HG03159 (cell line): Measurements from ENCODE around the gene HIF1A.
"Not testable (repeated sequence)": the region's sequence is repeated elsewhere in the genome, so short reads cannot be mapped to it uniquely, and the experiment has no call there.

Source experiments
- ATAC-seq: cut with Tn5 transposase; IDR thresholded peaks from one replicate; pipeline ENCODE4 v1.9.1; 2021; ENCODE audit warnings: mild to moderate bottlenecking, moderate library complexity; ENCODE audit not compliant: unreplicated experiment

The HIF1A gene

DNA sequence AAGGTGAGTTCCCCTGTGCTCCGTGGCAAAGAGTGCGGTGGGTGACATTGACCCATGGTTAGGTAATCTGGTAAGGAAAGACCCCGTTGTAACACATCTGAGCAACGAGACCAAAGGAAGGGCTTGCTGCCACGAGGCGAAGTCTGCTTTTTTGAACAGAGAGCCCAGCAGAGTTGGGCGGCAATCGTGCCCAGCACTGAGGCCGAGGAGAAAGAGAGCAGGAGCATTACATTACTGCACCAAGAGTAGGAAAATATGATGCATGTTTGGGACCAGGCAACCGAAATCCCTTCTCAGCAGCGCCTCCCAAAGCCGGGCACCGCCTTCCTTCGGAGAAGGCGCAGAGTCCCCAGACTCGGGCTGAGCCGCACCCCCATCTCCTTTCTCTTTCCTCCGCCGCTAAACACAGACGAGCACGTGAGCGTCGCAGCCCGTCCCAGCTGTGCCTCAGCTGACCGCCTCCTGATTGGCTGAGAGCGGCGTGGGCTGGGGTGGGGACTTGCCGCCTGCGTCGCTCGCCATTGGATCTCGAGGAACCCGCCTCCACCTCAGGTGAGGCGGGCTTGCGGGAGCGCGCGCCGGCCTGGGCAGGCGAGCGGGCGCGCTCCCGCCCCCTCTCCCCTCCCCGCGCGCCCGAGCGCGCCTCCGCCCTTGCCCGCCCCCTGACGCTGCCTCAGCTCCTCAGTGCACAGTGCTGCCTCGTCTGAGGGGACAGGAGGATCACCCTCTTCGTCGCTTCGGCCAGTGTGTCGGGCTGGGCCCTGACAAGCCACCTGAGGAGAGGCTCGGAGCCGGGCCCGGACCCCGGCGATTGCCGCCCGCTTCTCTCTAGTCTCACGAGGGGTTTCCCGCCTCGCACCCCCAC lies at the start of gene HIF1A:
Gene HIF1A, plus strand, starts transcription at position 684 of the 865 bp plus-strand sequence. CDS start 292 bp downstream, outside the sequence.
- peak; percentile 95 for ATAC-seq

DNA sequence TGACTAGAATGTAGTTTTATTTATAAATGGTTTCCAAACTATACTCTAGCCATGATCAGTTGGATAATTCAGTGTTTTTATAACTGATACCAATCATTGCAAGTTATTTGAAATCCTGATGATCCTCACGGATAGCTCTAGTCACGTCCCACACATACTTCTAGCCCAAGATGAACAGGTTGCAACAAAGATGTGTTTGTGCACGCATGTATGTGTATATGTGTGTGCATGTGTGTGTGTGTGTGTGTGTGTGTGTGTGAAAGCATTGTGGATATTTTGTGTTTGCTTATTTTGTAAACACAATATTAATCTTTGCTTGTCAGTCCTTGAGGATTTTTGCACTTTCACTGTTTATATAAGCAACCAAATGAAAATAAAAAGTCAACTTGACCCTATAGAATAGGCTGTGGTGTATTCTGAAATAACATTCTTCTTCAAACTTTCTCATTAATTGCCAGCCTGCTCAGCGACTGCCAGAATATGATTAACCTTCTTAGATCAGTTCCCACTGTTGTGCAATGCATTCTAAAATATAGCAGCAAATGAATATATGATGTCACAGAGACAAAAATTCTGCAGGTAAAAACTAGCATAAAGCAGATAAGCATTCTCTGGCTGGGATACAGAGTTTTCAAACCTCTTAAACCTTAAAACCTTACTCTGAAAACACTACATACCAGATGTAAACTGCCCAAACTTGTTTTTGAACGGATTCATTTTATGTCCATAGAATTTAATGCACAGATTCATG lies 48.8 kb upstream of the HIF1A start:
- ATAC-seq, result no peak

DNA sequence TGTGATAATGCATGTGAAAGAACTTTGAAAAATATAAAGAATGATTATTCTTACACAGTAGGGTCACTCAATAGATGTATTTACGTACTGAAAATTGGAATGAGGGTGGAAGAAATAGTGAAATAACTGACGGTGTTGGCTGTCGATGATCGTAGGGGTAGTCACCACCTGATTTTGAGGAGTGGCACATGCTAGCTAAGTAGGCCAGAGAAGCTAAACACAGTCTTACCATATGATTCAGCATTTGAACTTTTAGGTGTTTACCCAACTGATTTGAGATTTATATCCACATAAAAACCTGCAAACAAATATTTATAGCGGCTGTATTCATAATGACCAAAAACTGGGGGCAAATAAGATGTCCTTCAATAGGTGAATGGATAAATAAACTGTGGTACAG lies 47.6 kb upstream of the HIF1A start:
- no peak for ATAC-seq

DNA sequence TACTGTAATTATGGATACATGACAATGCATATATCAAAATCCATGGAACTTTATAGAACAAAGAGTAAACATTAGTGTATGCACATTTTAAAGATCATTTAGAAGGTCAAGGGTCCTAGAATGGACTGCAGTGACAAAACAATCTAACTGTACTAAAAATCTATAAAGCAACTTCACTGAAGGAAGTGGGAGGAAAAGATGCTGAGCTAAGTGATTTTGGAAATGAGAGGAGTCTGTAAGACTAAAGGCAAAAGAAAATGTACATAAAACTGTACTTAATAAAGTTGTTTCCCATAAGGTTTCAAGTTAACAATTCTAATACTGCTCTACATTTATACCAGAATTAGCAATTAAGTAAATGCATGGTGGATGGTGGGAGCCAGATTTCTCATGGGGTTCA lies 46.9 kb upstream of the HIF1A start:
- ATAC-seq, result no peak

DNA sequence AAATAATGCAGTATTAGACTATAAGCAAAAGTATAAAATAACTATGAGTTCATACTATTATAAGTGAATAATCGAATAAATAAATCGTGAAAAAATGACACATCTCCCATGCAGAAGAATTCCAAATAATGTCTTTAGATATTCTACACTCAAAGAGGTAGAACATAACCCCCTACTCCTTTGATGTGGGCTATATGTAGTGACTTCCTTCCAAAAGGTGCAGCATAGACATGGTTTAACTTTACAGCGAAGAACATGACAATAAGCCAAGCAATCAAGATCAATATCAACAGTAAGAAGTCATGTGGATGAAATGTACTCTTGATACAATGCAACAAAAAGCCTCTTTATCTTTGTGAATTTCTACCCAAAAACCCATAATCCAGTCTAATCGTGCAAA lies 46.0 kb upstream of the HIF1A start:
- no peak for ATAC-seq

DNA sequence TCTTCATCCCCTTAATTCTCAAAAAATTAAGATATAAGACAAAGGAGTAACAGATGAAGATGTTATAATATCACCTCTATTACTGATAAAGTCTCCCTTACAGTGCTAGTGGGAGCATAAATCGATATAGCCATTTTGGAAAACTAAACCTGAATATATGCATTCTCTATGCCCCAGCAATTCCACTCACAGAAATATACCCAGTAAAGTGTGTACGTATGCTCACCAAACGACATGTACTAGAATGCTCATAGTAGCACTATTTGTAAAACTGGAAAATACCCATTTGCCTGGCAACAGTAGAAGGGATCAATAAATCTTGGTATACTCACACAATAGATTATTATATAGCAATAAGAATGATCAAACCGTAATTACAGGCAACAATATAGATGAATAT lies 44.0 kb upstream of the HIF1A start:
- ATAC-seq, result no peak

DNA sequence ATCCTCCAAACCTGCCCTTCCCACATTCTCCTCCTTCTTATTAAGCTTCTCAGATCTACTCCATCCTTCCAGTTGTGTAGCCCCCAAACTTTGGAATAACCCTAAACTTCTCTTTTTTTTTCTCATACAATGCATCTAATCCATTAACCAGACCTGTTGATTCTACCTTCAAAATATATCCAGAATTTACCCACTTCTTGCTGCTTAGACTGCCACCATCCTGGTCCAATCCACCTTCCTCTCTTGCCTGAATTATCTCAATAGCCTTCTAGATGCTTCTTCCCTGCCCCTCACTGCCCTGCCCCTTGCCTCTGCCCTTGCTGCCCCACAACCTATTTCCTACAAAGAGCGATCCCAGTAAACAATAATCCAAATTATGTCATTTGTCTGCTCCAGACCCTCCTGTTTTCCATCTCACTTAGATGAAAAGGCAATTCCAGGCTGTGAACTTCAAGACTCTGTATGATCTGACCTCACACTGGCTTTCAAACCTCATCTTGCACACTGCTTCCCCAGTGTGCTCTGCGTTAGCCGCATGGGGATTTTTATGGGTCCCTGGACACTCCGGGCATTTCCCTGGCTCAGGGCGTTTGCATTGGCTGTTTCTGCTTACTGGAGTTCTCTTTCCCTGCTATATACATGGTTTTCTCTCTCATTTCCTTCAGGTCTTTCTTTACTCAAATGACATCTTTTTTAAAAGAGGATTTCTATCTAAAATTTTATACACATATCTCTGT lies 42.6 kb upstream of the HIF1A start:
- ATAC-seq, result no peak

DNA sequence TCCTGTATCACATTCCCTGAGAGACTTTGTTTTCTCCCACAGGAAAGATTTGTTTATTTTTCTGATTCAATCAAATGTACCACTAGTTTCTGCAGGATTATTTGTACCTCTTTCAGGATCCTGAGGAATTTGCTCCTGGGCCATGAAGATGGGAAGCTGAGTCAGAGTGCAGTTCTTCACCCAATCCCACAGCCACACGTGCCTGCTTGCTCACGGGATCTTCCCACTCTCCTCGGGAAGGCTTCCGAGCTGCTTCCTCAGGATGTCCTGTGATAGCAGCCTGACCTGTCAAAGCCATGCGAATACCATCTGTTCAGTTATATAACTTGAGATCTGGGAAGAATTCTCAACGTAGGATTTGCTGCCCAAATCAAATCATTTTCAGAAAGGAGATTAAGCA lies 41.8 kb upstream of the HIF1A start:
- ATAC-seq, result no peak

DNA sequence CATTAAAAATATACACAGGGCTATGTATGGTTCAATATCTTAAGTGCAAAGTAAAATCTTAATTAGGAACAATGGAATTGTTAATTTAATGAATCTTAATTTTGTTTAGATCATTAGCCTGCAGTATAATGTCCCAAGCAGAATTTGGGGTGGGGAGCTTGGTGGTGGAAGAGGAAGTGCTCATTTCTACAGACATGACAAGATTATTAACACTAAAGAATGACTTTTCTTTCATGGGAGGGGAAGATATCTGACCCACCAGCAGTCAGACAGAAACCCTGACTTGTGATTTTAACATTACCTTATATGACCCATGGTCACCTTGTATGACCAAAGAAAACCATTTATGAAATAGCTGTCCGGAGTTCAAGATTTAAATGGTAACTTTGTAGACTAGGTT lies 41.3 kb upstream of the HIF1A start:
- no peak for ATAC-seq

DNA sequence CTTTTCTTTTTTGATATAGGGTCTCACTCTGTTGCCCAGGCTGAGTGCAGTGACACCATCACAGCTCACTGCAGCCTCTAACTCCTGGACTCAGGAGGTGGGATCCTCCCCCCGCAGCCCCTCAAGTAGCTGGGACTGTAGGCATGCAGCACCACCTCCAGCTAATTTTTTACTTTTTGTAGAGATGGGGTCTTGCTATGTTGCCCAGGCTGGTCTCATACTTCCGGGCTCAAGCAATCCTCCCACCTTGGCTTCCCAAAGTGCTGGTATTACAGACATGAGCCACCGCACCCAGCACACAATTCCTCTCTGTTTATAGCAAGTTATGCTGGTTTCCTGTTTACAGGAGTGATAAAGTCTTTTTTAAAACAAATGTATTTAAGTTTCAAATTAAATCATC lies 39.5 kb upstream of the HIF1A start:
- ATAC-seq, result no peak

DNA sequence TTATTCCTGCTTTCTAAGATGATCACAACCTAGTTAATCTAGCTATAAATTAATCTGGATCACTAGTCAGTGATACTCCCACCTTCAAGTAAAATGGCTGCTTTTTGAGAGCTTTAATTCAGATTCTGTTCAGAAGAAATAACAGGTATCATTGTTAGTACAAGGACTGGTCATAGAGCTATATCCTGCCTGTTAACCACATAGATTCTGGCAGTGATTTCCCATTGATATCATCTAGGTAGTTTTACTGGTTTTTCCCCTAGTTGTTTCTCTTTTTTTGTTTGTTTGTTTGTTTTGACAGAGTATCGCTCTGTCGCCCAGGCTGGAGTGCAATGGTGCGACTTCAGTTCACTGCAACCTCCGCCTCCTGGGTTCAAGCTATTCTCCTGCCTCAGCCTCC lies 39.0 kb upstream of the HIF1A start:
- ATAC-seq, result no peak

DNA sequence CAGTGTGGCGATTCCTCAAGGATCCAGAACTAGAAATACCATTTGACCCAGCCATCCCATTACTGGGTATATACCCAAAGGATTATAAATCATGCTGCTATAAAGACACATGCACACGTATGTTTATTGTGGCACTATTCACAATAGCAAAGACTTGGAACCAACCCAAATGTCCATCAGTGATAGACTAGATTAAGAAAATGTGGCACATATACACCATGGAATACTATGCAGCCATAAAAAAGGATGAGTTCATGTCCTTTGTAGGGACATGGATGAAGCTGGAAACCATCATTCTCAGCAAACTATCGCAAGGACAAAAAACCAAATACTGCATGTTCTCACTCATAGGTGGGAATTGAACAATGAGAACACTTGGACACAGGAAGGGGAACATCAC lies 37.2 kb upstream of the HIF1A start:
- ATAC-seq, result not testable (repeated sequence)

DNA sequence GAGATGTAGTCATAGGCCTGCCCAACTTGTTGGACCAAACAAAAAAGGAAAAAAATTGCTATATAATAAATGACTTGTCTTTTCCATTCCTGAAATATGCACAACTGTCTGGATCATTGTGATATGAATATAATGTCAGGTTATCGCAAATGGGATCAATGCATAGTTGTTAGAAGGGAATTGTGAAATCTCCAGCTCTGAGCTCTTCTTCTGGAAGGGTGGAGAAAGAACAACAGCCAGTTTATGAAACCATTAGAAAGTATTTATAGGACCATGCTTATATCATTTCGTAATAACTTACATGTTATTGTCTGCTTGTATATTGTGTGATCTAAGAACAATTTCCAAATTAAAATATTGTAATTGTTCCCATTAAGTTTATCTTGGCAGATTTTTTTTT lies 35.7 kb upstream of the HIF1A start:
- no peak for ATAC-seq

DNA sequence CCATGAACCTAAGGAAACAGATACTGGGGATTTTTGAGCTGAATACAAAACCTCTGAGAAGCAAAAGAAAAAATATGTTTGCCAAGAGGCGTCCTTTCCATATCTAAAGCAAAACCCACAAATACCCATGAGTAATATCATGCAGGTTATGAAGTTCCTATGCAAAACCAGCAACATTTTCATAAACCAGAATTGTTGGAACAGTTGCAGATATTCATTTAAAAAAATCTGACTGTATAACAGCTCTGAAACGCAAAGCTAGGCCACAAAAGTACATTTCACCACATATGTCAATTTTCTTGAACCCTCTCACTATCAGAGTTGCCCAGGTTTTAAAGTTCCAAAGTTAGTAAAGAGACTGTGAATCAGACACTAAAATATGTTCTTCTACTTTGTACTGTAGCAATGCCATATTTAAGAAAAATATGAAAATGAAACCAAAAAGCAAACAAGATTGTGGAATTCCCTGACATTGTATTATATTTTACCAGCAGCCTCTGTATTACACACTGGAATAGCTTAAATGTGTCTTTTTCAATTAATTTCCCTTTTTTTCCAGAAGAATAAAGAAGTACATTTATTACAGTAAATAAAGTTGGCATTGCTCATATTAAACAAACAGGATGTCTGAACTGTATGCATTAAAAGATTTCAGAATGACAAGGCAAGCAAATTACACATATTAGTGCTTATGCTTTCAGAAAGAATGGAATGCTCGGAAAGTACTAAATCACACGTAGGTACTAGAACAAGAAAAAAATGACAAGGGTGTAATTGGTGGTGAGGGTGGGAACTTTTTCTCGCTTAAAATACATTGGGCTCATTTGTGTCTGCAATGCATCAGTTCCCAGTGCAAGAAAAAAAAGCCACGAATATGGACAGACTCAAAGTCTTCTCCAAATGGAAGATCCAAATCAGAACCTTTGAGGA lies 33.6 kb upstream of the HIF1A start:
- peak; percentile 6 for ATAC-seq

DNA sequence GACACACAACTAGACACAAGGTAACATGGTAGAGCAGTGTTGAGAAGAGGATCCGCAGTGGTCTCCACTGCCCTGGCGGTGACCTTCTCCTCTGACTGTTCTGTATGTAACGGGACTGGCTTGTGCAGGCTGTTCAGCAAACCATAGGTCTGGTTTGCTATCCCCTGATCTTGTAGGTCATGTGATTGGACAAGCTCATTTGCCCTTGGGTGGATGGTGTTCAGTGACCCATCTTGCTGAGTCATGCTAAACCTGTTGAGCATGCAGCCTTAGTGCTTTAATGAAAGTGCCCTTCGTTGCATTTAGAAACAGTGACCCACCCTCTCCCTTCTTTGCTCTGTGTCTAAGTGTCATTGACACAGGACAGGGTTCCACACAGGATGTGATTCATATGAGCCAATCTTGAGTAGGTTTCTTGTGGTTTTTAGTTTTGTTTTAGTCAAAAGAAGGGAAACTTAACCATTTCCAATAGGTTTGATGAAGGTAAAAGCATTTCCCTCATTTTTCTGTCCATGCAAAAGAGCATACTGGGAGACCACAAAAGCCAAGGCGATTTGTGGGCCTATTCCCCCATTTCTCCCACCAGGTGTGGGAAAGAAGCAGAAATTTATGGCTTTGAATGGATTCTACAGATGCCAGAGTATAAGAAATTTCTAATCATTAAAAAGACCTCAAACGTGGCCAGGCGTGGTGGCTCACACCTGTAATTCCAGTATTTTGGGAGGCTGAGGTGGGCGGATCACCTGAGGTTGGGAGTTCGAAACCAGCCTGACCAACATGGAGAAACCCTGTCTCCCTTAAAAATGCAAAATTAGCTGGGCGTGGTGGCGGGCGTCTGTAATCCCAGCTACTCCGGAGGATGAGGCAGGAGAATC lies 32.6 kb upstream of the HIF1A start:
- peak; percentile 78 for ATAC-seq

DNA sequence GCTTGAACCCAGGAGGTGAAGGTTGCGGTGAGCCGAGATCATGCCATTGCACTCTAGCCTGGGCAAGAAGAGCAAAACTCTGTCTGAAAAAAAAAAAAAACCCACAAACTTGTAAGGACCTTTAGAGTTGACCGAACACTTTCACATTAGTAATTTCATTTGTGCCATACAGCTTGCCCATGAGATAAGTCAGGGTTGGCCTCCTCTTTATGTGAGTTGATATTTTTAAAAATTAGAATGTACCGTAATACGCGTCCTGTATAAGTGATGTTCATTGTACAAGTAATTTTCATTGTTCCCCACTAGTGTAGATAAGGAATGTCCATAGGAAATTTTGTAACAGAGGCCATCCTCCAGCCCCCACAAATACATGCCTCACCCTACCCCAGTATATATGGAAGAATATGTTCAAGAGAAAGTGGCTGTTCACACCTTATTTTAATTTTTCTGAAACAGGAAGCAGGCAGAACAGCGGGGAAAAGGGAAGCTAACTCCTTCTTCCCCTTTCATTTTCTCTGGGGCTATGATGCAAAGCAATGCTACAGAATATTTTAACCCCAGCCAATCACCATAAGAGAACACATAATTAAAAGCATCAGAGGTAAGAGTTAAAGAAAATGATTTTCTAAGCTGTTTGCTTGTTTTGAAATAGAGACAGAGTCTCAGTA lies 31.9 kb upstream of the HIF1A start:
- ATAC-seq, result peak; percentile 24

DNA sequence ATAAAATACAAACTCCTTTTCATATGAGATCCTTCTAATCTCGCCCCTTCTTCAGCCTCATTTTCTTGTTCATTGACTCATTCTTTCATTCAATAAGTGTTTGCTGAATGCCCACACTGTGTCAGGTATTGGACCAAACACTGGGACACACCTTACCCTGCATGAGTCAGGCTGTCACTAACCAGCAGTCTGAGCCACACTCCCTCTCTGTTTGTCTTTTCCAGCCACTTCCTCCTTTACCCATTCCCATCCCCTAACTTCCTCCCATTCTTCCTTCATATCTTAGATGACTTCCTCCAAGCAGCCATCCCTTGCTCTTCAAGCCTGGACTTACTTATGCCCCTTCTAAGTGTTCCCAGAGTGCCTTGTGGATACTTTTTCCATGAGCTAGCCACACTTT lies 27.0 kb upstream of the HIF1A start:
- ATAC-seq, result no peak

DNA sequence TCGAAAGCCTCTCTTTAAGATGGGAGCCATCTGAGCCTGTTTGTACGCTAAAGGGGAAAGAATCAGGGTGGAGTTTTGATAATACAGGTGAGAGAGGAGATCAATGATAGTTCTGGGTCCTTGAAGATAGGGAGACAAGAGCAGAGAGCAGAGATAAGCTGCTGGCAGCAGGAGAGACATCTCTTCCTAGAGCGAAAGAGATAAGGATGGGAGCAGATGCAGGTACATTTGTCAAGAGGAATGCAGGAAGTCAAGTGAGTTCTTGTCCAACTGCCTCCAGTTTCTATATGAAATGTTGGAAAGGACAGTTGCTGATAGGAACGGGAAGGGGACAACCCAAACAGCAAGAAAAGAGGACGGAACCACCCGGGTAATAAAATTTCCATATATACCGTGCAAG lies 24.7 kb upstream of the HIF1A start:
- ATAC-seq, result no peak

DNA sequence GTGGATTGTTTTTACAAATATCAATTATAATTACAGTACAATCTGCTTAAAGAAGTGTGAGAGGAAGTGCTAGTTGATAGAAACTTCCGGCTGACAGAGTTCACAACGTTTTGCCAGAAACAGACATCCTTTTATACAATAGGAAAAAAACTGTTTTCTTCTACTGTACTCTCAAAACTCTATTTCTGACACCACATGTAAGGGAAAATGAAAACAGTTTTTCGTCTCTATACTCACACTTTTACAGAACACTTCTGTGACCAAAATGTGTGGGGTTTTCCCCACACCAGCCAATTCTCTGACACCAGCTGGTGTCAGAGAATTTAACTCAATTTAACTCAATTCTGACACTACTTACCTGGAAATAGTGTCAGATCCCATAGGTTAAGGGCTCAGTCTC lies 24.2 kb upstream of the HIF1A start:
- peak; percentile 91 for ATAC-seq
